ENCODE results near the gene ARAP3.

The ARAP3 gene

DNA sequence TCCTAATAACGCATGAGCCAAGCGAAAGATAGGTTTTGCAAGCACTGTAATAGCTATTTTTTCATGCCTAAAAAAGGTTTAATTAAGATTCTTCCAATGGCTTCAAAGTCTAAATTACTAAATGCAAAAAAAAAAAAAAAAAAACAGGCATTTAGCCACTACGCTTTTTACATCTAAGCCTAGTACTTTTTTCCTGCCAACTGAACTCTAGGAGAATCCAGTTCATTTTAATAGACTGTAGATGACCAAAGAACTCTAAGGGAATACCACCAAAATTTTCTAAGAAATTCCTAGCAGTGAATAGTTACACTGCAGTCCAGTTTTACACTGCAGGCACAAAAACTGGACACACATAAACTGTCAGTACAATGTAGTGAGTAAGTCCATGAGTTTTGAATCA is 73.0 kb downstream of the ARAP3 start:
- no peak for DNase-seq

DNA sequence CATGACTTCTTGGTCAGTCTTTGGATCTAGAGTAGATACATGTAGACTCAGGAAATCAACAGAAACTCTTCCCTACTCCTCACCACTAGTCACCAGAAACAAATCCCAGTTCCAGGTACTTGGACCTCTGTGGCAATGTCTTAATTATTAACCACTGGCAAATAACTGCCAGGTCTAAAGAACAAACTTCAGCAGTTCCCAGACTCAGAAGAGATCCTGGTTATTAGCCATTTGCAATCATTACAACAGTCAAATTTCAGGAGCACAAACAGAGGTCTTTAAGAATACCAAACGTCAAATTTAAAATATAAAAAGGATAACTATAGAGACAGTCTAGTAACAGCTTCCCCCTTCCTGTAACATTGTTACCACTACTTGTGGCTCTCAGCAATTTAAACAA is 73.5 kb downstream of the ARAP3 start:
- DNase-seq: no peak

DNA sequence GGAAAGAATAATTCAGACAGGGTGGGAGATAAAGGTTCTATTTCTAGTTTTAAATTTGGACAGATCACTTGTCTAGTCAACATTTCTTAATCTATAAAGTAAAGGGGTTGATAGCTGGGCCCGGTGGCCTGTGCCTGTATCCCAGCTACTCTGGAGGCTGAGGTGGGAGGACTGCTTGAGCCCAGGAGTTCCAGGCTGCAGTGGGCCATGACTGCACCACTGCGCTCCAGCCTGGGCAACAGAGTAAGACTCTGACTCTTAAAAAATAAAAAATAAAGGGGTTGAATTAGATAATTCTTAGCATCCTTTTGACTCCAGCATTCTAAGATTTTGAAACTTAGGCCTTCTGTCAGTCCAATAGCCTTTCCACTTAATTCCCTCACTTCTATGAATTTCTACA is 74.0 kb downstream of the ARAP3 start:
- DNase-seq: no peak

DNA sequence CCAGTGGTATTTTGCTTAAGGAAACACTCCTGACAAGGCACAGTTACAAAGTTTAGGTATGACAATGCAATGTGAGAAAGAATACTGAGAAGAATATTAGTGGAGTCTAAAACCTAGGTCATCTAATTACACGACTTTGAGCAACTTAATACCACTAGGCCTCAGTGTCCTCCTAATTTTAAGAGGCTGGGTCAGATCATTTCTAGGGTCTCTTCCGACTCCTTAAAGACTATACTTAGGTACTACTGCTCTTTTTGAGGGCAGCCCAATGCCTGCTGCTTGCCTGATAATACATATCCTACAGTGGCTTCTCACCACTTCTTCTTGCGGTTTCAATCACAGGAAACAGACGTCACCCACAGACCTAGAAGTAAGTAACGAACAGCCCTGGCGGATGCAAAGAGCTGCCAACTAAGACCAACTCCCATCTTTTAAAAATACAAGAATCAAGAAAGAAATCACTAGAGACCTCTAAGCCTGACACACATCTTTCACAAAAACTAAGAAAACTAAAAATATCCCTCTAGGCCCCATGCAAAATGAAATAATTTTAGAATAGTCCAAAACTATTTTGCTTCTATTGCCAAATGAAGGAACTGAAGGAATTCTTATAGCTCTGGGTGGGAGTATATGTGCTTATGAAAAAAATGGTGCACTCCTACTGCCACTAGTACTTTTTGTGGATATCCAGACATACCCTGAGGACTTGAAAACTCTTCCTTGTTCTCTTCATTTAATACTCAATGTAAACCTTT is 76.3 kb downstream of the ARAP3 start:
- no peak for DNase-seq

DNA sequence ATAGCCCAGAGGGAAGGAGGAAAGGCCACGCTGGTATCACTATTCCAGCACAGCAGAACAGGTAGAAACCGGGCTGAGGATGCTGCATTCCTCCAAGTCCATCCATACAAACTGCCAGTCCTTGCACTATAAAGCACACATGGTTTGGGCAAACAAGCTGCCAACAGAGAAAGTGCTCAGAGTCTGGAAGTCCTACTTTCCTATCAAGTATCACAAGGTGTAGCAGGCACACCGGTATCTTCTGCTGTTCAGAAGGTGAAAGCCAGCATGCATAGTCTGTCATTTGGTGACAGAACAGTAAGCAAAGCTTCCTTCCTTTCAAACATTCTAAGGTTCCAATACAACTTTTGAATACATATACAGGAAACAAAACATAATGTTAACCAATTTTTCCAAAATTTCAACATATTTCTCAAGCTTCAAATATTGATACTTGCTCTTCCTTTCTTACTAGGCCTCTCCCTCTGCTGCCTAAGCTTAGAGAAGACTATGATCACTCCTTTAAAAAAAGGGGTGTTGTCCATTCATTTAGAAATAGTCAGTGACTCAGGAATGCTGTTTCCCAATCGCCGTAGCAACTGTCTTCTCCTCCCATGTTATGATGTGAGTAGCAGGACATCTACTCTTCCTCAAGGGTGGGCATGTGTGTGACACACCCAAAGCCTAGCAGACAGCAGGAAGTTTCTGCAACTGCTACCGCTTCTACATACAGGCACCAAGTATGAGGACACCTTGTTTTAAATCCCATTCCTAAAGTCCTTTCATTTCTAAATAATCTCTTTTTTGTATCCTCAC is 77.9 kb downstream of the ARAP3 start:
- DNase-seq: no peak

All from activated gamma-delta T cell (primary cell).